ENCODE data around the gene NUTM1.
A peak's percentile ranks its signal among the peaks of the same experiment; 100 is the strongest.

- TF ChIP-seq CTCF (IDR thresholded peaks at IDR 0.05), result peak; percentile 84 to 97 (median 92)
- TF ChIP-seq POLR2A (IDR thresholded peaks at IDR 0.05; ENCODE audit: low read depth), result peak; percentile 67
- TF ChIP-seq POLR2AphosphoS5 (IDR thresholded peaks at IDR 0.05), result peak; percentile 94 to 95
- TF ChIP-seq EP300 (IDR thresholded peaks at IDR 0.05), result no peak
These were observed at the start of gene NUTM1, which contains the start of gene NOP10 for GRCh38 chr15:34342737-34343575.

Data from esophagus muscularis mucosa (tissue), 4 donors.